ENCODE data around the gene KRT37.
"Not testable (repeated sequence)": the region's sequence is repeated elsewhere in the genome, so short reads cannot be mapped to it uniquely, and the experiment has no call there.

The KRT37 gene

GRCh38 chr17:41404024-41404671, 20.2 kb downstream of the KRT37 start:
- no peak for DNase-seq (ENCODE audit: low spot score)

- DNase-seq (ENCODE audit: low spot score) = no peak
These were observed 20.9 kb downstream of the KRT37 start for GRCh38 chr17:41403404-41404023.

- no peak for DNase-seq (ENCODE audit: low spot score)
These were observed 22.2 kb downstream of the KRT37 start for GRCh38 chr17:41402161-41402560.

- DNase-seq (ENCODE audit: low spot score) = no peak
These were observed 27.3 kb downstream of the KRT37 start, which contains the start of gene KRT31 for GRCh38 chr17:41396996-41397660. Gene KRT31, minus strand, starts transcription at chr17:41397608. Its CDS starts 69 bp downstream, at chr17:41397539.

GRCh38 chr17:41396340-41396739, 28.0 kb downstream of the KRT37 start:
- DNase-seq (ENCODE audit: low spot score) = no peak

- DNase-seq (ENCODE audit: low spot score) = no peak
These were observed 28.8 kb downstream of the KRT37 start for GRCh38 chr17:41395611-41396010.

GRCh38 chr17:41395044-41395443, 29.3 kb downstream of the KRT37 start:
- DNase-seq (ENCODE audit: low spot score) = not testable (repeated sequence)

GRCh38 chr17:41394254-41394996, 30.0 kb downstream of the KRT37 start:
- no peak for DNase-seq (ENCODE audit: low spot score)

GRCh38 chr17:41393826-41394225, 30.6 kb downstream of the KRT37 start:
- no peak for DNase-seq (ENCODE audit: low spot score)

- no peak for DNase-seq (ENCODE audit: low spot score)
These were observed 31.1 kb downstream of the KRT37 start for GRCh38 chr17:41393294-41393693.

- DNase-seq (ENCODE audit: low spot score) = no peak
These were observed 32.1 kb downstream of the KRT37 start for GRCh38 chr17:41392278-41392677.

- no peak for DNase-seq (ENCODE audit: low spot score)
These were observed 32.9 kb downstream of the KRT37 start for GRCh38 chr17:41391535-41391934.

- DNase-seq (ENCODE audit: low spot score) = no peak
These were observed 33.9 kb downstream of the KRT37 start for GRCh38 chr17:41390411-41390938.

- DNase-seq (ENCODE audit: low spot score) = no peak
These were observed 36.7 kb downstream of the KRT37 start for GRCh38 chr17:41387670-41388069.

- DNase-seq (ENCODE audit: low spot score) = no peak
These were observed 38.2 kb downstream of the KRT37 start for GRCh38 chr17:41386227-41386626.

GRCh38 chr17:41383690-41384089, 40.7 kb downstream of the KRT37 start:
- DNase-seq (ENCODE audit: low spot score) = no peak

- no peak for DNase-seq (ENCODE audit: low spot score)
These were observed 42.0 kb downstream of the KRT37 start for GRCh38 chr17:41382394-41382793.

GRCh38 chr17:41381943-41382342, 42.4 kb downstream of the KRT37 start, which contains the start of gene KRT34:
Gene KRT34, minus strand, starts transcription at chr17:41382306. Its CDS starts 60 bp downstream, at chr17:41382246.
- not testable (repeated sequence) for DNase-seq (ENCODE audit: low spot score)

GRCh38 chr17:41380091-41380490, 44.3 kb downstream of the KRT37 start:
- DNase-seq (ENCODE audit: low spot score) = not testable (repeated sequence)

- DNase-seq (ENCODE audit: low spot score) = no peak
These were observed 46.8 kb downstream of the KRT37 start for GRCh38 chr17:41377546-41377945.

Measured in NAMALWA (cell line).